Measurements from ENCODE around the gene MKNK2. TPM values are rescaled to one million over a fixed set of nuclear protein-coding genes. Genes with fewer than 3 reads are reported as not detected.

MKNK2 gene
- total and polyA plus RNA-seq, 2 of the 13 experiments (the other 11 are each of a cell fraction or from before 2014, with no cell fraction given), result 44.9 to 112 TPM

GRCh38 chr19:2097203-2097885, 46.3 kb upstream of the MKNK2 start (continued):
- TF ChIP-seq, protein P1, sequence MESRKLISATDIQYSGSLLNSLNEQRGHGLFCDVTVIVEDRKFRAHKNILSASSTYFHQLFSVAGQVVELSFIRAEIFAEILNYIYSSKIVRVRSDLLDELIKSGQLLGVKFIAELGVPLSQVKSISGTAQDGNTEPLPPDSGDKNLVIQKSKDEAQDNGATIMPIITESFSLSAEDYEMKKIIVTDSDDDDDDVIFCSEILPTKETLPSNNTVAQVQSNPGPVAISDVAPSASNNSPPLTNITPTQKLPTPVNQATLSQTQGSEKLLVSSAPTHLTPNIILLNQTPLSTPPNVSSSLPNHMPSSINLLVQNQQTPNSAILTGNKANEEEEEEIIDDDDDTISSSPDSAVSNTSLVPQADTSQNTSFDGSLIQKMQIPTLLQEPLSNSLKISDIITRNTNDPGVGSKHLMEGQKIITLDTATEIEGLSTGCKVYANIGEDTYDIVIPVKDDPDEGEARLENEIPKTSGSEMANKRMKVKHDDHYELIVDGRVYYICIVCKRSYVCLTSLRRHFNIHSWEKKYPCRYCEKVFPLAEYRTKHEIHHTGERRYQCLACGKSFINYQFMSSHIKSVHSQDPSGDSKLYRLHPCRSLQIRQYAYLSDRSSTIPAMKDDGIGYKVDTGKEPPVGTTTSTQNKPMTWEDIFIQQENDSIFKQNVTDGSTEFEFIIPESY (CRISPR knock-in tag; IDR thresholded peaks at IDR 0.05), result no peak
- TF ChIP-seq ZNF547 (CRISPR knock-in tag; IDR thresholded peaks at IDR 0.05) (0 out of 2 replicates have a peak, but pooled peaks have one; percentile 19), ZNF768 (CRISPR knock-in tag; IDR thresholded peaks at IDR 0.05) (peak; percentile 45; the same call in 1 of the 2 replicates), CENPX (CRISPR knock-in tag; IDR thresholded peaks at IDR 0.05) (no peak), YEATS4 (CRISPR knock-in tag; IDR thresholded peaks at IDR 0.05; ENCODE audit: borderline replicate concordance) (no peak), ZFP36L1 (CRISPR knock-in tag; IDR thresholded peaks at IDR 0.05) (no peak), ZNF414 (CRISPR knock-in tag; IDR thresholded peaks at IDR 0.05) (no peak)

- peak; percentile 32 for FAIRE-seq
- no CpG with 5 or more reads among the region's 70 CpGs for WGBS (ENCODE audit: low lambda C conversion rate)
- BruUV-seq (replicated peaks), result no TSS peak
- TF ChIP-seq, protein P2, sequence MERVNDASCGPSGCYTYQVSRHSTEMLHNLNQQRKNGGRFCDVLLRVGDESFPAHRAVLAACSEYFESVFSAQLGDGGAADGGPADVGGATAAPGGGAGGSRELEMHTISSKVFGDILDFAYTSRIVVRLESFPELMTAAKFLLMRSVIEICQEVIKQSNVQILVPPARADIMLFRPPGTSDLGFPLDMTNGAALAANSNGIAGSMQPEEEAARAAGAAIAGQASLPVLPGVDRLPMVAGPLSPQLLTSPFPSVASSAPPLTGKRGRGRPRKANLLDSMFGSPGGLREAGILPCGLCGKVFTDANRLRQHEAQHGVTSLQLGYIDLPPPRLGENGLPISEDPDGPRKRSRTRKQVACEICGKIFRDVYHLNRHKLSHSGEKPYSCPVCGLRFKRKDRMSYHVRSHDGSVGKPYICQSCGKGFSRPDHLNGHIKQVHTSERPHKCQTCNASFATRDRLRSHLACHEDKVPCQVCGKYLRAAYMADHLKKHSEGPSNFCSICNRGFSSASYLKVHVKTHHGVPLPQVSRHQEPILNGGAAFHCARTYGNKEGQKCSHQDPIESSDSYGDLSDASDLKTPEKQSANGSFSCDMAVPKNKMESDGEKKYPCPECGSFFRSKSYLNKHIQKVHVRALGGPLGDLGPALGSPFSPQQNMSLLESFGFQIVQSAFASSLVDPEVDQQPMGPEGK (CRISPR knock-in tag; IDR thresholded peaks at IDR 0.05), result peak; percentile 16; the same call in 1 of the 2 replicates
- TF ChIP-seq NR2C2 (CRISPR knock-in tag; IDR thresholded peaks at IDR 0.05; ENCODE audit: borderline replicate concordance), result peak; percentile 28; the same call in 1 of the 2 replicates
- no peak; the same call in 1 of the 2 replicates for TF ChIP-seq ZNF574 (CRISPR knock-in tag; IDR thresholded peaks at IDR 0.05)
- TF ChIP-seq, protein P3, sequence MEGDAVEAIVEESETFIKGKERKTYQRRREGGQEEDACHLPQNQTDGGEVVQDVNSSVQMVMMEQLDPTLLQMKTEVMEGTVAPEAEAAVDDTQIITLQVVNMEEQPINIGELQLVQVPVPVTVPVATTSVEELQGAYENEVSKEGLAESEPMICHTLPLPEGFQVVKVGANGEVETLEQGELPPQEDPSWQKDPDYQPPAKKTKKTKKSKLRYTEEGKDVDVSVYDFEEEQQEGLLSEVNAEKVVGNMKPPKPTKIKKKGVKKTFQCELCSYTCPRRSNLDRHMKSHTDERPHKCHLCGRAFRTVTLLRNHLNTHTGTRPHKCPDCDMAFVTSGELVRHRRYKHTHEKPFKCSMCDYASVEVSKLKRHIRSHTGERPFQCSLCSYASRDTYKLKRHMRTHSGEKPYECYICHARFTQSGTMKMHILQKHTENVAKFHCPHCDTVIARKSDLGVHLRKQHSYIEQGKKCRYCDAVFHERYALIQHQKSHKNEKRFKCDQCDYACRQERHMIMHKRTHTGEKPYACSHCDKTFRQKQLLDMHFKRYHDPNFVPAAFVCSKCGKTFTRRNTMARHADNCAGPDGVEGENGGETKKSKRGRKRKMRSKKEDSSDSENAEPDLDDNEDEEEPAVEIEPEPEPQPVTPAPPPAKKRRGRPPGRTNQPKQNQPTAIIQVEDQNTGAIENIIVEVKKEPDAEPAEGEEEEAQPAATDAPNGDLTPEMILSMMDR (CRISPR knock-in tag; IDR thresholded peaks at IDR 0.05), result peak; percentile 74
Measured at GRCh38 chr19:2096480-2097202, 45.6 kb upstream of the MKNK2 start, which contains the start of gene IZUMO4. TSS of gene IZUMO4 (plus strand) at chr19:2096915. CDS start at chr19:2096946, 31 bp downstream.

More at GRCh38 chr19:2096480-2097202, 45.6 kb upstream of the MKNK2 start, which contains the start of gene IZUMO4:
- ATAC-seq (peak; percentile 94), DNase-seq (ENCODE audit: low spot score) (peak; percentile 89)
- Histone ChIP-seq H3K79me2 (ENCODE audit: insufficient read depth, low read length) (peaks cover 7% of the 10 kb centered on the region), H3K4me3 (replicated peaks in 1 of 3; ENCODE audit: insufficient read depth in 1 of 3, low read depth in 2 of 3, low read length in 3 of 3) (peak within 1 kb of the TSS; percentile 73 to 86 (median 81)), H3K27ac (ENCODE audit: extremely low read length, insufficient read depth, low read length) (peak within 1 kb of the TSS; percentile 83), H3K9me3 (ENCODE audit: low read length) (no peaks in the 10 kb centered on the region), H2AFZ (ENCODE audit: low read length) (no peak within 1 kb of the TSS), H3K4me2 (ENCODE audit: low read depth, low read length) (peak within 1 kb of the TSS; percentile 99), H3K4me1 (ENCODE audit: insufficient read depth, low read length) (peaks cover 24% of the 10 kb centered on the region), H3K27me3 (ENCODE audit: control insufficient read depth in 1 of 2, insufficient read depth in 2 of 2, low read length in 2 of 2) (no peaks in the 10 kb centered on the region), H3K36me3 (replicated peaks in 1 of 2; ENCODE audit: control insufficient read depth in 1 of 2, insufficient read depth in 2 of 2, low read length in 2 of 2) (peaks cover 11 to 22% of the 10 kb centered on the region in 2 experiments; a peak in 4 of 5 replicates), H3K9ac (ENCODE audit: insufficient read depth, low read depth, low read length) (peak within 1 kb of the TSS; percentile 77), H4K20me1 (ENCODE audit: insufficient read depth, low read length) (no peaks in the 10 kb centered on the region)
- in situ Hi-C loops (cut with HindIII; ENCODE audit: extremely low pct_ligation_motif_present, low pct_unique_long_range_greater_than_20kb) (no loop called here), intact Hi-C loops (cut with micrococcal nuclease; ENCODE audit: unreplicated experiment) (no loop called here)
- POLR2A ChIA-PET, result no interaction called here
- CTCF ChIA-PET (ENCODE audit: low intra/inter-chr PET ratio, low total read pairs), result no interaction called here

Measured in HepG2 (cell line).